ENCODE data around the gene UBE2O. TPM values are rescaled to one million over a fixed set of nuclear protein-coding genes. Genes with fewer than 3 reads are reported as not detected.

UBE2O gene
- total RNA-seq, 4 donors from 2014 or later = 16.4 to 46.5 (median 32.4) TPM

- intact Hi-C loops (cut with DNase I; ENCODE audit: low total_unique reads) = no loop called here
- TF ChIP-seq, protein P1, sequence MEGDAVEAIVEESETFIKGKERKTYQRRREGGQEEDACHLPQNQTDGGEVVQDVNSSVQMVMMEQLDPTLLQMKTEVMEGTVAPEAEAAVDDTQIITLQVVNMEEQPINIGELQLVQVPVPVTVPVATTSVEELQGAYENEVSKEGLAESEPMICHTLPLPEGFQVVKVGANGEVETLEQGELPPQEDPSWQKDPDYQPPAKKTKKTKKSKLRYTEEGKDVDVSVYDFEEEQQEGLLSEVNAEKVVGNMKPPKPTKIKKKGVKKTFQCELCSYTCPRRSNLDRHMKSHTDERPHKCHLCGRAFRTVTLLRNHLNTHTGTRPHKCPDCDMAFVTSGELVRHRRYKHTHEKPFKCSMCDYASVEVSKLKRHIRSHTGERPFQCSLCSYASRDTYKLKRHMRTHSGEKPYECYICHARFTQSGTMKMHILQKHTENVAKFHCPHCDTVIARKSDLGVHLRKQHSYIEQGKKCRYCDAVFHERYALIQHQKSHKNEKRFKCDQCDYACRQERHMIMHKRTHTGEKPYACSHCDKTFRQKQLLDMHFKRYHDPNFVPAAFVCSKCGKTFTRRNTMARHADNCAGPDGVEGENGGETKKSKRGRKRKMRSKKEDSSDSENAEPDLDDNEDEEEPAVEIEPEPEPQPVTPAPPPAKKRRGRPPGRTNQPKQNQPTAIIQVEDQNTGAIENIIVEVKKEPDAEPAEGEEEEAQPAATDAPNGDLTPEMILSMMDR (IDR thresholded peaks at IDR 0.05 in 4 of 5, conservative IDR thresholded peaks at IDR 0.05 in 1 of 5) = no peak
- TF ChIP-seq POLR2A (IDR thresholded peaks at IDR 0.05) = no peak
Observed at GRCh38 chr17:76459674-76460073, 6.7 kb upstream of the UBE2O start.

DNA sequence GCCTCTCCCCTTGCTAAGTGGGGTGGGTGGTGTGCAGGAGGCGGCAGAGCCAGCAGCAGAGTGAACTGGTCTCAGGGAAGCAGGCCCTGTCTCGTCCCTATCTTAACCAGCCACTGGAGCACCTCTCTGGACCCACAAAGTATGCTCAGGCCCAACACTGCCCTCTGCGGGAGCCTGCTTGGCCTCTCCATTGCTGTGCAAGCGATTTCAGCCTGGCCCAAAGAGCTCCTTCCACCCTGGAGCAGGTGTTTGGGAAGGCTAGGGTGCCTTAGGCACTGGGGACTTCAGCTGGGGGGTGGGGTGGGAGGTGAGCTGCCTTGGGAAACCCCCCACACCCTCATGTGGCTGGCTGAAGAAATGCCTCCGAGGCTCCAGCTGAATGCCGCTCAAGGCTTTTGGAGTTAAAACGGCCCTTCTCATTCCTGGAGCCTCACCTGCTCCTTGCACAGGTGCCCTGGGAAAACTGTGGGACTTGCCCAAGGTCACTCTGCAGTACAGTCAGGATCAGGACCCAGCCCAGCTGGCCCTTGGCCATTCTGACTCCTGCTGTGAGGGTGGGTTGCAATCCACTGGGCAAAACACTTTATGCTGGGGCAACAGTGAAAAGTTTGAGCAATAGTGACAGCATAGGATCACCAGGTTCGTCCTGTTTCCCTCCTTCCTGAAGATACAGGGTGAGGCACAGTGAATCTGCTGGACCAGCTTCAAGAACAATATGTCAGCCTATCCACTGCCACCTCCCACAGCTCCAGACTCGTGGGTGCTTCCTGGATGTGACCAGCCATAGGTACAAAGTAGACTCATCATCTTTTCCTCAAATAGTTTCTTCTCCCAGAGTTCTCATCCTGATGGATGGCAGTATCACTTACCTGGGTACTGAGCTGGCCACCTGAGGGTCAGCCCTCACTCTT lies 5.9 kb upstream of the UBE2O start:
- TF ChIP-seq POLR2A (IDR thresholded peaks at IDR 0.05) = no peak
- TF ChIP-seq, protein P1 (IDR thresholded peaks at IDR 0.05 in 4 of 5, conservative IDR thresholded peaks at IDR 0.05 in 1 of 5) = peak in 2 of 5 experiments; percentile 16 to 35
- peak; percentile 46 to 53 for ATAC-seq
- in situ Hi-C loops (cut with MboI; ENCODE audit: low sequenced_read_pairs in 4 of 4) = no loop called here
- H3K27ac ChIP-seq = no peak overlapping the region
- DNase-seq = no peak
- no peaks in the 10 kb centered on the region for H3K36me3 ChIP-seq
- H3K27me3 ChIP-seq = no peaks in the 10 kb centered on the region
- no peaks in the 10 kb centered on the region for H3K4me1 ChIP-seq
- intact Hi-C loops (cut with DNase I; ENCODE audit: low total_unique reads) = no loop called here
- H3K4me3 ChIP-seq = no peak overlapping the region
- no peaks in the 10 kb centered on the region for H3K9me3 ChIP-seq

More at GRCh38 chr17:76459674-76460073, 6.7 kb upstream of the UBE2O start:
- H3K27me3 ChIP-seq = no peaks in the 10 kb centered on the region
- no peaks in the 10 kb centered on the region for H3K9me3 ChIP-seq
- ATAC-seq (no peak), DNase-seq (no peak)
- H3K4me3 ChIP-seq = no peak overlapping the region
- no peaks in the 10 kb centered on the region for H3K36me3 ChIP-seq
- H3K4me1 ChIP-seq = no peaks in the 10 kb centered on the region
- H3K27ac ChIP-seq = no peak overlapping the region
- in situ Hi-C loops (cut with MboI; ENCODE audit: low sequenced_read_pairs in 4 of 4) = no loop called here

GRCh38 chr17:76453431-76453743 lies 435 bp upstream of the UBE2O start:
- H3K4me3 ChIP-seq = peak overlapping the region in 1 of 4 donors; percentile 78
- H3K27ac ChIP-seq = peak overlapping the region in 1 of 4 donors; percentile 98
- intact Hi-C loops (cut with DNase I; ENCODE audit: low total_unique reads) = loop anchor here (2.0 to 5.0 kb wide), 2 partner anchors 36 to 45 kb away; no protein-coding TSS in a partner anchor
- no peaks in the 10 kb centered on the region for H3K9me3 ChIP-seq
- in situ Hi-C loops (cut with MboI; ENCODE audit: low sequenced_read_pairs in 4 of 4) = no loop called here
- peaks cover 20% of the 10 kb centered on the region in 2 donors for H3K4me1 ChIP-seq
- H3K27me3 ChIP-seq = no peaks in the 10 kb centered on the region
- H3K36me3 ChIP-seq = no peaks in the 10 kb centered on the region
- no peak for ATAC-seq
- TF ChIP-seq POLR2A (IDR thresholded peaks at IDR 0.05) = no peak
- TF ChIP-seq, protein P1 (IDR thresholded peaks at IDR 0.05 in 4 of 5, conservative IDR thresholded peaks at IDR 0.05 in 1 of 5) = no peak
- DNase-seq = no peak

- in situ Hi-C loops (cut with MboI; ENCODE audit: low sequenced_read_pairs in 4 of 4) = no loop called here
- Histone ChIP-seq H3K27ac (peak overlapping the region; percentile 78 to 98 (median 88)), H3K4me1 (peaks cover 32% of the 10 kb centered on the region in 2 donors), H3K4me3 (peak overlapping the region; percentile 74 to 96 (median 81)), H3K9me3 (no peaks in the 10 kb centered on the region), H3K27me3 (no peaks in the 10 kb centered on the region), H3K36me3 (no peaks in the 10 kb centered on the region)
- ATAC-seq = peak in 1 of 2 donors; percentile 54
- no peak for DNase-seq
- TF ChIP-seq POLR2A (IDR thresholded peaks at IDR 0.05) = no peak
- TF ChIP-seq, protein P1 (IDR thresholded peaks at IDR 0.05 in 4 of 5, conservative IDR thresholded peaks at IDR 0.05 in 1 of 5) = no peak
- intact Hi-C loops (cut with DNase I; ENCODE audit: low total_unique reads) = loop anchor here (2.0 to 5.0 kb wide), 2 partner anchors 35 to 47 kb away; no protein-coding TSS in a partner anchor
Observed at GRCh38 chr17:76452127-76452659, 759 bp downstream of the UBE2O start.

Measured in gastrocnemius medialis (tissue), 4 donors.